HepG2 (cell line): ENCODE data around the gene TSPAN5. TPM values are rescaled to one million over a fixed set of nuclear protein-coding genes. Genes with fewer than 3 reads are reported as not detected.

Experiments
- ATAC-seq: fragments of 200-7000 bp; cut with Tn5 transposase; 3 replicates; pipeline ENCODE4 v1.9.1; 2020; ENCODE audit warnings: mild to moderate bottlenecking, moderate library complexity
- BruUV-seq: library from RNA; stranded (reverse); fragments of 400-500 nt; replicated peaks from 2 replicates; lab custom pipeline; 2021; lab: Mats Ljungman, UMichigan
- CTCF ChIA-PET: fragments of 300-600 bp; formaldehyde crosslinking; extraction: SDS; loops from one replicate; lab custom pipeline; 2021; ENCODE audit warnings: low total read pairs, inconsistent platforms, low intra/inter-chr PET ratio; lab: Yijun Ruan, JAX
- POLR2A ChIA-PET: fragments of 350-600 bp; sonication (Branson Sonifier 250); formaldehyde crosslinking; loops from one replicate; lab custom pipeline; 2020; ENCODE audit warnings: antibody characterized with exemption, inconsistent platforms; lab: Yijun Ruan, JAX
- DNase-seq: peaks from one replicate; pipeline ENCODE4 v3.0.0-alpha.2; 2015; ENCODE audit warnings: low spot score
- FAIRE-seq: peaks from 3 replicates; lab custom pipeline; 2011; peaks lifted over from hg19 to GRCh38; lab: Jason Lieb, UNC
- H2AFZ ChIP-seq: one replicate; pipeline ENCODE4 v1.6.1; 2011; ENCODE audit warnings: low read length, inconsistent platforms
- H3K27ac ChIP-seq: fragments of 300-600 bp; 3 replicates; pipeline ENCODE4 v1.8.0; 2011; ENCODE audit warnings: mixed run types, mild to moderate bottlenecking, mixed read lengths, low read length, inconsistent platforms; ENCODE audit not compliant: insufficient read depth; ENCODE audit errors: extremely low read length
- H3K27me3 ChIP-seq, 2 experiments: fragments of 200-600 bp in 1 of 2; 2 replicates in 1 of 2; 3 replicates in 1 of 2; pipeline versions ENCODE4 v1.6.0 to v1.8.0; 2011; ENCODE audit warnings: low read length in 2 of 2, mild to moderate bottlenecking in 2 of 2, moderate library complexity in 2 of 2, inconsistent platforms in 1 of 2; ENCODE audit not compliant: insufficient read depth in 2 of 2, control insufficient read depth in 1 of 2
- H3K36me3 ChIP-seq, 2 experiments: fragments of 200-600 bp in 1 of 2; replicated peaks in 1 of 2; 2 replicates in 1 of 2; 3 replicates in 1 of 2; pipeline versions ENCODE4 v1.5.1 to v1.8.0; 2011; ENCODE audit warnings: low read length in 2 of 2, inconsistent platforms in 1 of 2; ENCODE audit not compliant: insufficient read depth in 2 of 2, control insufficient read depth in 1 of 2
- H3K4me1 ChIP-seq: 2 replicates; pipeline ENCODE4 v1.5.1; 2012; ENCODE audit warnings: low read length, inconsistent platforms; ENCODE audit not compliant: insufficient read depth
- H3K4me2 ChIP-seq: 2 replicates; pipeline ENCODE4 v1.6.0; 2011; ENCODE audit warnings: low read depth, low read length, inconsistent platforms
- H3K4me3 ChIP-seq, 3 experiments: fragments of 200-600 bp in 1 of 3; sonication (generic), shearing (Covaris generic) in 1 of 3; replicated peaks in 1 of 3; 2 replicates each; pipeline ENCODE4 v1.5.1; 2011 to 2016; ENCODE audit warnings: low read length in 3 of 3, inconsistent platforms in 2 of 3, low read depth in 2 of 3, mild to moderate bottlenecking in 2 of 3, control low read depth in 1 of 3, mixed read lengths in 1 of 3; ENCODE audit not compliant: insufficient read depth in 1 of 3
- H3K79me2 ChIP-seq: one replicate; pipeline ENCODE4 v1.6.1; 2011; ENCODE audit warnings: low read length, inconsistent platforms; ENCODE audit not compliant: insufficient read depth
- H3K9ac ChIP-seq: 2 replicates; pipeline ENCODE4 v1.6.0; 2011; ENCODE audit warnings: mild to moderate bottlenecking, low read depth, low read length, inconsistent platforms; ENCODE audit not compliant: insufficient read depth
- H3K9me3 ChIP-seq: 2 replicates; pipeline ENCODE4 v1.5.1; 2012; ENCODE audit warnings: mild to moderate bottlenecking, low read length
- H4K20me1 ChIP-seq: 2 replicates; pipeline ENCODE4 v1.6.0; 2011; ENCODE audit warnings: inconsistent platforms, mild to moderate bottlenecking, low read length, moderate library complexity; ENCODE audit not compliant: insufficient read depth
- CCAR2 ChIP-seq: fragments of 200-400 bp; formaldehyde crosslinking; optimal IDR thresholded peaks from 2 replicates; pipeline ENCODE3; 2018; ENCODE audit warnings: low read depth, mild to moderate bottlenecking, low read length, moderate library complexity
- DPF2 ChIP-seq: sonication (generic); formaldehyde crosslinking; IDR thresholded peaks from 2 replicates; pipeline ENCODE4 v1.4.0; 2020; ENCODE audit warnings: mild to moderate bottlenecking, low read depth, missing genetic modification reagents, borderline replicate concordance
- ETV5 ChIP-seq: IDR thresholded peaks from 2 replicates; pipeline ENCODE4 v1.6.1; 2018; ENCODE audit warnings: missing biosample characterization, missing genetic modification reagents, inconsistent platforms, borderline replicate concordance
- FOSL2 ChIP-seq: sonication (generic); formaldehyde crosslinking; IDR thresholded peaks from 2 replicates; pipeline ENCODE4 v1.4.0; 2020; ENCODE audit warnings: missing genetic modification reagents
- GPN1 ChIP-seq: sonication (generic); formaldehyde crosslinking; IDR thresholded peaks from 2 replicates; pipeline ENCODE4 v1.5.1; 2020; ENCODE audit warnings: missing genetic modification reagents, borderline replicate concordance
- HMG20A ChIP-seq: IDR thresholded peaks from 2 replicates; pipeline ENCODE4 v1.6.1; 2016; ENCODE audit warnings: borderline replicate concordance
- KDM4B ChIP-seq: sonication (generic); formaldehyde crosslinking; IDR thresholded peaks from 2 replicates; pipeline ENCODE4 v1.4.0; 2020; ENCODE audit warnings: missing genetic modification reagents
- MIXL1 ChIP-seq: IDR thresholded peaks from 2 replicates; pipeline ENCODE4 v1.6.1; 2016
- MLLT10 ChIP-seq: sonication (generic); formaldehyde crosslinking; IDR thresholded peaks from 2 replicates; pipeline ENCODE4 v1.4.0; 2020; ENCODE audit warnings: missing genetic modification reagents
- PPARG ChIP-seq: conservative IDR thresholded peaks from 2 replicates; pipeline ENCODE4 v1.6.1; 2016; ENCODE audit warnings: missing biosample characterization, missing genetic modification reagents
- SIN3B ChIP-seq: fragments of 150-350 bp; IDR thresholded peaks from 2 replicates; pipeline ENCODE4 v1.6.1; 2014; ENCODE audit warnings: low read length
- ZC3H13 ChIP-seq: sonication (generic); formaldehyde crosslinking; IDR thresholded peaks from 2 replicates; pipeline ENCODE4 v1.8.1; 2023; ENCODE audit warnings: mild to moderate bottlenecking, missing genetic modification reagents, moderate library complexity
- ZNF713 ChIP-seq: sonication (generic); formaldehyde crosslinking; IDR thresholded peaks from 2 replicates; pipeline ENCODE4 v1.4.0; 2020; ENCODE audit warnings: mild to moderate bottlenecking, missing genetic modification reagents
- ZSCAN12 ChIP-seq: sonication (generic); formaldehyde crosslinking; IDR thresholded peaks from 2 replicates; pipeline ENCODE4 v1.9.0; 2021; ENCODE audit warnings: mild to moderate bottlenecking, missing genetic modification reagents
- WGBS: methylation state at CpG from one replicate; pipeline ENCODE4 v1.1.6; 2017; ENCODE audit warnings: low lambda C conversion rate; 5-methylcytosine and 5-hydroxymethylcytosine counted together
- in situ Hi-C: cut with HindIII; loops from 2 replicates; pipeline ENCODE4 v1.10.0; 2017; ENCODE audit warnings: low pct_unique_long_range_greater_than_20kb; ENCODE audit not compliant: extremely low pct_ligation_motif_present
- intact Hi-C: fragments of 100-400 bp; cut with micrococcal nuclease; formaldehyde crosslinking; loops from one replicate; pipeline ENCODE4 v1.10.0; 2022; ENCODE audit not compliant: unreplicated experiment
- polyA plus RNA-seq, 8 experiments: library from polyadenylated mRNA; depleted of rRNA in 3 of 8; stranded (reverse) in 7 of 8; unstranded in 1 of 8; fragments of >200 nt; fragmentation: Illumina TruSeq in 4 of 8; extraction: Trizol in 4 of 8; gene quantifications; 2 replicates each; pipeline versions ENCODE4 v1.2.1 to v1.2.3, GENCODE V29; 2011 to 2016; ENCODE audit warnings: low read depth in 4 of 8, missing spikeins in 1 of 8, mixed read lengths in 1 of 8; ENCODE audit not compliant: insufficient read depth in 1 of 8
- total RNA-seq, 5 experiments: library from RNA; depleted of rRNA; stranded (reverse); fragments of >200 nt; fragmentation: Illumina TruSeq; extraction: Trizol; gene quantifications; 2 replicates each; pipeline ENCODE4 v1.2.3, GENCODE V29; 2016; ENCODE audit warnings: low read depth in 1 of 5
- TF ChIP-seq, protein P1 (sequence below): sonication (generic); formaldehyde crosslinking; IDR thresholded peaks from 2 replicates; pipeline ENCODE4 v1.5.1; 2020; ENCODE audit warnings: missing genetic modification reagents, mild to moderate bottlenecking, borderline replicate concordance
- TF ChIP-seq, protein P2 (sequence below): sonication (generic); formaldehyde crosslinking; IDR thresholded peaks from 2 replicates; pipeline ENCODE4 v1.5.0; 2020; ENCODE audit warnings: missing genetic modification reagents
- TF ChIP-seq, protein P3 (sequence below): sonication (generic); formaldehyde crosslinking; conservative IDR thresholded peaks from 2 replicates; pipeline ENCODE4 v1.8.0; 2022; ENCODE audit warnings: mild to moderate bottlenecking, moderate library complexity, missing genetic modification reagents
- TF ChIP-seq, protein P4 (sequence below): sonication (generic); formaldehyde crosslinking; IDR thresholded peaks from 2 replicates; pipeline ENCODE4 v1.4.0; 2020; ENCODE audit warnings: mild to moderate bottlenecking, missing genetic modification reagents

TSPAN5 gene
- total and polyA plus RNA-seq, 2 of the 13 experiments (the other 11 are each of a cell fraction or from before 2014, with no cell fraction given): 0.20 to 0.53 TPM

DNA sequence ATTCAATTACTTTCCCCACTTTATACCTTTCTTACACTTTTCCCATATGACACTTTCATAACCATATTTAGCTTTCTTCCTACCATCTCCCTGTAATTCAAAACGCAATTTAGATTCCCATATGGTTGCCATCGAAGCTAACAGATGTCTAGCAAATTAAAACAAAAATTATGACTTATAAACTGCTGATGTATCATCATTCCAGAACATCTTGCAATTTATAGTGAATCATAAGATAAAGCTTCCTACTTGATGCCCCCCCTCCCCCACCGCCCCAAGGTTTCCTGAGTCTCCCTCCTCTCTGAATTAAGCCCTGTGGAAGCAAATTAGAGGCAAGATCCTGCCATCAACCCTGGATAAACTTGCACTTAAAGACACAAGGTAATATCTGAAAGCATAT is 5.4 kb downstream of the TSPAN5 start (continued):
- TF ChIP-seq, protein P1, sequence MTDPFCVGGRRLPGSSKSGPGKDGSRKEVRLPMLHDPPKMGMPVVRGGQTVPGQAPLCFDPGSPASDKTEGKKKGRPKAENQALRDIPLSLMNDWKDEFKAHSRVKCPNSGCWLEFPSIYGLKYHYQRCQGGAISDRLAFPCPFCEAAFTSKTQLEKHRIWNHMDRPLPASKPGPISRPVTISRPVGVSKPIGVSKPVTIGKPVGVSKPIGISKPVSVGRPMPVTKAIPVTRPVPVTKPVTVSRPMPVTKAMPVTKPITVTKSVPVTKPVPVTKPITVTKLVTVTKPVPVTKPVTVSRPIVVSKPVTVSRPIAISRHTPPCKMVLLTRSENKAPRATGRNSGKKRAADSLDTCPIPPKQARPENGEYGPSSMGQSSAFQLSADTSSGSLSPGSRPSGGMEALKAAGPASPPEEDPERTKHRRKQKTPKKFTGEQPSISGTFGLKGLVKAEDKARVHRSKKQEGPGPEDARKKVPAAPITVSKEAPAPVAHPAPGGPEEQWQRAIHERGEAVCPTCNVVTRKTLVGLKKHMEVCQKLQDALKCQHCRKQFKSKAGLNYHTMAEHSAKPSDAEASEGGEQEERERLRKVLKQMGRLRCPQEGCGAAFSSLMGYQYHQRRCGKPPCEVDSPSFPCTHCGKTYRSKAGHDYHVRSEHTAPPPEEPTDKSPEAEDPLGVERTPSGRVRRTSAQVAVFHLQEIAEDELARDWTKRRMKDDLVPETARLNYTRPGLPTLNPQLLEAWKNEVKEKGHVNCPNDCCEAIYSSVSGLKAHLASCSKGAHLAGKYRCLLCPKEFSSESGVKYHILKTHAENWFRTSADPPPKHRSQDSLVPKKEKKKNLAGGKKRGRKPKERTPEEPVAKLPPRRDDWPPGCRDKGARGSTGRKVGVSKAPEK (CRISPR knock-in tag): no peak
- TF ChIP-seq SIN3B: no peak
- no peak for TF ChIP-seq ZC3H13

DNA sequence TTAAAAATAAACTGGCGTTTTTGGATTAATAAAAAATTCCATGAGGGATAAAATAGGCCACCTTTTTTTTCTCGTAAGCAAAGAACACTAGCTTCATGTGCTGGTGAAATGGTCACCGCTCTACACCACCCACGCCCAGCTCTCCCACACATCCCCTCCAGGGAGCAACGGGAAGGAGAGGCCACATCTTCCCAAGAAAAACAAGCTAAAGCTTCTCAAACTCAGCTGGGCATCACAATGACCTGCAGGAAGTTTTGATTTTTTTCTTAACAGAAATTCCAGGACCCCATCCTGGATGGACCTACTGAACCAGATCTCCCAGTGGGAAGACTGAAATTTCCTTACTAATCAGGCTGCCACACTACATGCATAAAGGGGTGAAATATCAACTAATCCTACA is 9.8 kb downstream of the TSPAN5 start:
- intact Hi-C loops (no loop called here), in situ Hi-C loops (no loop called here)
- ATAC-seq (no peak), FAIRE-seq (no peak), DNase-seq (no peak)
- H3K27me3 ChIP-seq: no peaks in the 10 kb centered on the region; a peak in 1 of 5 replicates
- H3K4me3 ChIP-seq: no peak overlapping the region
- H3K9me3 ChIP-seq: no peaks in the 10 kb centered on the region
- H3K4me1 ChIP-seq: no peaks in the 10 kb centered on the region
- H2AFZ ChIP-seq: no peak overlapping the region
- BruUV-seq: no TSS peak
- H3K36me3 ChIP-seq: no peaks in the 10 kb centered on the region
- no peaks in the 10 kb centered on the region for H4K20me1 ChIP-seq
- no peaks in the 10 kb centered on the region for H3K79me2 ChIP-seq
- no peak overlapping the region for H3K9ac ChIP-seq
- H3K4me2 ChIP-seq: no peak overlapping the region
- WGBS: 31% methylated on average over 5 of the region's 5 CpGs
- CTCF ChIA-PET: no interaction called here
- POLR2A ChIA-PET: no interaction called here
- H3K27ac ChIP-seq: no peak overlapping the region
- TF ChIP-seq DPF2 (CRISPR knock-in tag) (no peak), PPARG (no peak), KDM4B (CRISPR knock-in tag) (no peak), MLLT10 (no peak), GPN1 (CRISPR knock-in tag) (no peak), ETV5 (no peak), ZNF713 (CRISPR knock-in tag) (no peak), MIXL1 (CRISPR knock-in tag) (no peak), HMG20A (CRISPR knock-in tag) (no peak), FOSL2 (no peak), CCAR2 (no peak), ZSCAN12 (CRISPR knock-in tag) (no peak)
- TF ChIP-seq, protein P2, sequence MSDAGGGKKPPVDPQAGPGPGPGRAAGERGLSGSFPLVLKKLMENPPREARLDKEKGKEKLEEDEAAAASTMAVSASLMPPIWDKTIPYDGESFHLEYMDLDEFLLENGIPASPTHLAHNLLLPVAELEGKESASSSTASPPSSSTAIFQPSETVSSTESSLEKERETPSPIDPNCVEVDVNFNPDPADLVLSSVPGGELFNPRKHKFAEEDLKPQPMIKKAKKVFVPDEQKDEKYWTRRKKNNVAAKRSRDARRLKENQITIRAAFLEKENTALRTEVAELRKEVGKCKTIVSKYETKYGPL (CRISPR knock-in tag): no peak
- TF ChIP-seq, protein P3, sequence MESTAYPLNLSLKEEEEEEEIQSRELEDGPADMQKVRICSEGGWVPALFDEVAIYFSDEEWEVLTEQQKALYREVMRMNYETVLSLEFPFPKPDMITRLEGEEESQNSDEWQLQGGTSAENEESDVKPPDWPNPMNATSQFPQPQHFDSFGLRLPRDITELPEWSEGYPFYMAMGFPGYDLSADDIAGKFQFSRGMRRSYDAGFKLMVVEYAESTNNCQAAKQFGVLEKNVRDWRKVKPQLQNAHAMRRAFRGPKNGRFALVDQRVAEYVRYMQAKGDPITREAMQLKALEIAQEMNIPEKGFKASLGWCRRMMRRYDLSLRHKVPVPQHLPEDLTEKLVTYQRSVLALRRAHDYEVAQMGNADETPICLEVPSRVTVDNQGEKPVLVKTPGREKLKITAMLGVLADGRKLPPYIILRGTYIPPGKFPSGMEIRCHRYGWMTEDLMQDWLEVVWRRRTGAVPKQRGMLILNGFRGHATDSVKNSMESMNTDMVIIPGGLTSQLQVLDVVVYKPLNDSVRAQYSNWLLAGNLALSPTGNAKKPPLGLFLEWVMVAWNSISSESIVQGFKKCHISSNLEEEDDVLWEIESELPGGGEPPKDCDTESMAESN (CRISPR knock-in tag): no peak
- TF ChIP-seq, protein P4, sequence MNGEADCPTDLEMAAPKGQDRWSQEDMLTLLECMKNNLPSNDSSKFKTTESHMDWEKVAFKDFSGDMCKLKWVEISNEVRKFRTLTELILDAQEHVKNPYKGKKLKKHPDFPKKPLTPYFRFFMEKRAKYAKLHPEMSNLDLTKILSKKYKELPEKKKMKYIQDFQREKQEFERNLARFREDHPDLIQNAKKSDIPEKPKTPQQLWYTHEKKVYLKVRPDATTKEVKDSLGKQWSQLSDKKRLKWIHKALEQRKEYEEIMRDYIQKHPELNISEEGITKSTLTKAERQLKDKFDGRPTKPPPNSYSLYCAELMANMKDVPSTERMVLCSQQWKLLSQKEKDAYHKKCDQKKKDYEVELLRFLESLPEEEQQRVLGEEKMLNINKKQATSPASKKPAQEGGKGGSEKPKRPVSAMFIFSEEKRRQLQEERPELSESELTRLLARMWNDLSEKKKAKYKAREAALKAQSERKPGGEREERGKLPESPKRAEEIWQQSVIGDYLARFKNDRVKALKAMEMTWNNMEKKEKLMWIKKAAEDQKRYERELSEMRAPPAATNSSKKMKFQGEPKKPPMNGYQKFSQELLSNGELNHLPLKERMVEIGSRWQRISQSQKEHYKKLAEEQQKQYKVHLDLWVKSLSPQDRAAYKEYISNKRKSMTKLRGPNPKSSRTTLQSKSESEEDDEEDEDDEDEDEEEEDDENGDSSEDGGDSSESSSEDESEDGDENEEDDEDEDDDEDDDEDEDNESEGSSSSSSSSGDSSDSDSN: no peak
